HG02678 (cell line): Measurements from ENCODE around the gene HNF4A.

Experiments
- ATAC-seq: cut with Tn5 transposase; IDR thresholded peaks from one replicate; pipeline ENCODE4 v1.9.1; 2021; ENCODE audit warnings: mild to moderate bottlenecking, moderate library complexity; ENCODE audit not compliant: unreplicated experiment

Gene HNF4A

DNA sequence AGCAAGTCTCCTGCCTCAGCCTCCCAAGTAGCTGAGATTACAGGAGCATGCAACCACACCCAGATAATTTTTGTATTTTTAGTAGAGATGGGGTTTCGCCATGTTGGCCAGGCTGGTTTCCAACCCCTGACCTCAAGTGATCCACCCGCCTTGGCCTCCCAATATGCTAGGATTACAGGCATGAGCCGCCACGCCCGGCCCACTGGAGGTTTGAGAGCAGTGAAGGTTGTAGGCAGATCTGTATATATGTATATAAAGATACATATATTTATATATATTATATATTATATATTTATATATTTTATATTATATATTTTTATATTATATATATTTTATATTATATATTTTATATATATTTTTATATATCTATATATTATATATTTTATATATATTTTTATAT is 82.0 kb downstream of the HNF4A start:
- no peak for ATAC-seq

DNA sequence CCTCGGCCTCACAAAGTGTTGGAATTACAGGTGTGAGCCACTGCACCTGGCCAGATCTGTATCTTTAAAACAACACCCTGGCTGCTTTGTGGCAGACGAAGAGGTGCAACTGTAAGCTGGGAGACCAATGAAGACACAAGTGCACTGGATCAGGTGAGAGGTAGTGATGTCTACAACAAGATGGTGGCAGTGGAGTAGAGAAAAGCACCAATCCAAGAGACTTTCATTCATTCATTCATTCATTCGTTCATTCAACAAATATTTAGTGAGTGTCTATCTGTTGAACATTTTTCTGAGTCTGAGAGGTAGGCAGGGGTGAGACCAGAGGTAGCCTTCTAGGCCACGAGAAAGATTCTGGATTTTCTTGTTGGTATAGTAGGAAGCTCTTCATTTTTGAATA is 83.3 kb downstream of the HNF4A start:
- no peak for ATAC-seq

DNA sequence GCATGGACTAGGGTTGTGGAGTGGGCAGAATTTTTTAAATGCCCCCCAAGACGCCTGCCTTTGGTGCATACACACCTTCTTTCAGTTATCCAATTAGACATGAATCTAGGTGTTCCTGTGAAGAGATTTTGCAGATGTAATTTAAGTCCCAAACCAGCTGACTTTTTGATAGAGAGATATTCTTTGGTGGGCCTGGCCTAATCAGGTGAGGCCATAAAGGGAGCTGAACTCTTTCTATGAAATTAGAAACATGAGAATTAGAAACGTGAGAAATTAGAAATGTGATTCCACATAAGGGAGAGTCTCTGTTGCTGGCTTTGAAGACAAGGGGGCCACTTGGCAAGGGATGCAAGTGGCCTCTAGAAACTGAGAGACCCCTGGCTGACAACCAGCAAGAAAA is 83.8 kb downstream of the HNF4A start:
- ATAC-seq: no peak

DNA sequence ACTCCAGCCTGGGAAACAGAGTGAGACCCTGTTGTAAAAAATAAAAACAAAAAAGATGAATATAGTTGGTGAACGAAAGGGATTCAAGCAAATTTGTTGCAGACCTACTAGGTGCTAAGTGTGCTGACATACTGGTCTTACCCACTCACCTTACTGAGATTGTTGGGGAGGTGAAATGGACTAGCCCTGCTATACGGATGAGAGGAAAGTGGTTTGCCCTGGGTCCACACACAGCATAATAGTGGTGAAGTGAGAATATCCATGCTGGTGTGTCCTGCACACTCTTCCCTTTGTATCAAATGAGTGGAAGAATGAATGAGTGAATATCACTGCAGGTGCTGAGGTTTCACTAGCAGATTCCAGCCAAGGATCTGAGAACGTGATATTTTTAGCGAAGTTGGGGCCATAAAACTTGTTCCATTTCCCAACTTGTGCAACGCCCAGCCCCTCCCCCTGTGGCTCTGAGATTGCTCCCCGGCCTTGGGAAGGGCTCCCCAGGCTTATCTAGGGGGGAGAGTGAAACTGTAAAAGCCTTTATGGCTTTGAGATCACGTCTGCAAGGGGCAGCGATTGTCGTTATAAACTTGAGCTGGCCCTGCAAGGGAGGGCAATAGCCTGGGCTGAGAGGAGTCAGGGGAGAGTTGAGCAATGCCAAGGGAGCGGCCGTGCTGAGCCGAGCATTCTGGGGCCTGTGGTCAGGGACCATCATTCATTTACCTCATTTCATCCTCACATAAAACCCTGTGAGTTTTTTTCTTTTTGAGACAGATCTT is 87.0 kb downstream of the HNF4A start:
- ATAC-seq: no peak

DNA sequence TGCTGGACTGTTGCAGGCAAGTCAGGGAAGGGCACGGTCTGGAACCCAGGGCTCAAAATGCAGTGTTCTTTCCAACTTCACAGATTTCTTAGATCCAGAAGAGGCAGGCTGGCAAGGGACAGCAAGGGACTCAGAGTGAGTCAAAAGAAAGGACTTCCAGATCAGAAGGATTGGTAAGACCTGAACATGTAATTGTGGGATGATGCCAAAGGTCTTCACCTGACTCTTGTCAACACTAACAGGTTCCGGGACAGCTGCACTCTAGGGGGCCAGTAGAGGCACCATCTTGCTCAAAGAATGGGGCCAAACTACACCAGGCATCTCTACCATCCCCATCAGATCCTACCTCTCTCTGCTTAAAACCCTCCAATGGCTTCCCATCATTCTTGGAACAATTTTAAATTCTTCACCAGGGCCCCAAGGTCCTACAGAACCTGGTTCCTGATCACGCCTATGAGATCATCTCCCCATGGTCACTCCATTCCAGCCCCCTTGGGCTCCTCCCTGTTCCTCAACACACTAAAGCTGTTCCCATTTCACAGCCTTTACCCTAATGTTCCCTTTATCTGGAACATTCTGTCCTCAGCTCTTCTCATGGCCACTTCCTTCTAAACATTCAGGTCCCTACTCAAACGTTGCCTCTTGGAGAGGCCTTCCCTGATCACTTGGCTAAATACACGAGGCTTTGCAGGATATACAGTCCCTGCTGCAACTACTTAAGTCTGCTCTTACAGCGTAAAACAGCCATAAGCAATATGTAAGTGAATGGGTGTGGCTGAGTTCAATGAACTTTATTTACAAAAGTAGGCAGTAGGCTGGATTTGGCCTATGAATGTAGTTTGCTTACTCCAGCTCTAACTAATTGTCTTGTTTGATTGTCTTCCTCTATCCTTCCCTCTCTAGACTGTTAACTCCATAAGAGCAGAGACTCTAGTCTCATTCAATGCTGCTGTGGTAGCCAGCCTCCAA is 90.5 kb downstream of the HNF4A start:
- no peak for ATAC-seq

DNA sequence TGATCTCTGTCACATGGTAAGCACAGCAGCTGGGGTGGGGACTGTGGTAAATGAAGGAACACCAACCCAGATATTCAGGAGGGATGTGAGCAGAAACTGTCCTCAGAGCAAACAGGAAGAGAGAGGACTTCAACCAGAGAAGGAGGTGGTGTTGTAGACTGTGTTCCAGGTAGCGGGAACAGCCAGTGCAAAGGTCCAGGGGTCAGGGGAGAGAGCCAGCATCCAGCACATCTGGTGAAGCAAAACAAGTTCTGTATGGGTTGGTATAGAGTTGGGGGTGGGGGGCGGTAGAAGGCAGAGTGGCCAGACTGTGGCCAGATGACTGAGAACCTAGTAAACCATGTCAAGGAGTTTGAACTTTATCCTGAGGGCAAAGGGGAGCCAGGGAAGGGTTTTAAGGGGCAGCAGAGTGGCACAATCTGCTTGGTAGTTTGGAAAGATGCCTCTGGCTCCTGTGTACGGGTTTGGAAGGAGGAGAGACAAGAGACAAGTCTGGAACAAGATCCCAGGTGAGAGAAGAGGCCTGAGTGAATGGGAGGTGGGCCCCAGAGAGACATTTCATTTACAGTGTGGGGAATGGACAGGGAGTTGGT is 92.4 kb downstream of the HNF4A start:
- ATAC-seq: no peak

DNA sequence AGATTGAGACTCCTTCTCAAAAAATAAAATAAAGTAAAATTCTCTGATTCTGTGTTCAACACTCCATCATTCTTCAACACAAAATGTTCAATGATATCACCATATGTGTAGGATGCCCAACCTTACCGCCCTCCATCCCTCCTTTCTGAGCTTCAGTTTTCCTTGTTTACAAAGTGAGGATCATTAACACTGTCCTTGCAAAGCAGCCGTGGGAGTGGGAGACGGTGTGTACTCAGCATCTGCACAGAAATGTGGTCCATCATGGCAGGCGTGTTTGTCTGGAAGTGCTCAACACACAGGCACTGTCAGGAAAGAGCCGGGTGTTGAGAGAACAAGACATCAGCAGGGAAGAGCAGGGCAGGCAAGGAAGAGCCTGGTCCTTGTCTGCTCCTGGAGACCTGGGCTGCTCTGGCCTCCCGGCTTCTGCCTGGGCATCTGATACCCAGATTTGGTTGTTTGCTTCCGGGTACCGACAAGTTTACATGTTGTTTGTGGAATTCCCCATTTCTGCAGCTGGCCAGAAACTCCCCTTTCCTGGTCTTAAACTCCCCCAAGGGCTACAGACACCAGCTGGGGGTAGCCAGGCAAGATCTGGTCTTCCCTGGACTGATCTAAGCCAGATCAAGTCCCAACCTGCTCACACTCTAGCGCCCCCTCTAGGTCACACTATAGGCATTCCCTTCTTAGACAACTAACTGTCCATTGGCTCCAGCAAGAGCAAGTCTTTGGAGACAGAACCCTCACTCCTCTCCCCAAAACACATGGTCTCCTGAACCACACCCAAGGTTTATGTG is 93.5 kb downstream of the HNF4A start:
- no peak for ATAC-seq

DNA sequence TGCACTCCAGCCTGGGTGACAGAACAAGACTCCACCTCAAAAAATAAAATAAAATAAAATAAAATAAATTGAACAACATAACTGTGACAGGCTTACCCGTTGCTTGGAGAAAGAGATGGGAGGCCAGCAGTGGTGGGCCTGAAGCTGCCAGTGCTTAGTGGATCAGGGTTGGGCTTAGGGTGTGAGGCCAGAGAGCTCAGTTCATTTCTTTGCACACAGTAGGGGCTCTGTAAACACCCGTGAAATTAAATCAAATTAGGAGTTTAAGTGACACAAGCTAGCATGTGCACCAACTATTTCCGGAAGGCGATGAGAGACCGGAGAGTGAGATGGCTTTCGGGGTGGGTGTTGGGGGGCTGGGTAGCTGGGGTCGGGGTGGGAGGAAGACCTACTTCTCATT is 94.4 kb downstream of the HNF4A start:
- ATAC-seq: no peak

DNA sequence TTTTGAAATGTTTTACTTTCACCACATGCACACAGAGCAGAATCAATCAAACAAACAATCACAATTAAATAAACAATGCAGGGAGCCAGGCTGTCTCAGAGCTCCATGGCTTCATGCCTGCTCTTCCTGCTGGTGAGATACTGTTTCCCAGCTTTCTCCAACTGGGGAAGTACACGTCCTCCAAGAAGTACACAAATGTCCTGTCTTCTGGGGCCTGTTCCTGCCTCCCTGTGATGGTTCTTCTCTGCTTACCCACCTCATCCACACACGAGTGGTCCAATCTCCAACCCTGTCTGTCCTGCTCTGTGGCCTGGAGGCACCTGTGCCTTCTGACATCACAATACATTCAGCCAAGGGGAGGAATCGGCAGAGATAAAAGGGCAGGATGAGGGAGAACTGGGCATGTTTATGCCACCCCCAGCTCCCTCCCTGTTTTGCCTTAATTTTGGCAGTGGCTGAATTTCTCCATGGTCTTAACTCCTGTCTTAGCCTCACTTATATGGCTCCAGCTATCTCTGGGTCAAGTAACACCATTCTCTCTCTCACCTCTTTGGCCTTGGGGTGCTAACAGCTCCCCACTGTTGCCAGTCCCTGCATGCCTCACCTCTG is 94.9 kb downstream of the HNF4A start:
- ATAC-seq: no peak

DNA sequence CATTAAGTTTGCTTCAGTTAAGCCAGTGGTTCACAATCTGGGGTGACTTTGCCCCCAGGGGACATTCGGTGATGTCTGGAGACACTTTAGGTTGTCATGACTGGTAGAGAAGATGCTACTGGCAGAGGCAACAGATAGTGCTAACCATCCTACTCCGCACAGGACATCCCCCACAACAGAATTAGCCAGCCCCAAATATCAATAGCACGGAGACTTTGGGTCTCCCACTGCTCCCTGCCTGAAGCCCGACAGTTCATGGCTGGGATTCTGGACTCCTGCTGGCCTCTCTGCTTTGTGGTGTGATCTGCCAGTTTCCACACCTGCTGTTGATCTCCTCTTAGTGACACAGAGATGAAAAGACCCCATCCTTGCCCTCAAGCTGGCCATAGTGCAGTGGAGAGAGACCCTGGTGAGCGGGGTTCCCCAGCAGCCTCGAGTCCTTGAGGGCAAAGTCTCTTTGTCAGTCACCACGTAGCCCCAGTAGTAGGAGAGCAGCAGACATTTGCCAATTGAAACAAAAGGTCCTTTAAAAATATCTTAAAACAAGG is 95.5 kb downstream of the HNF4A start:
- ATAC-seq: no peak

DNA sequence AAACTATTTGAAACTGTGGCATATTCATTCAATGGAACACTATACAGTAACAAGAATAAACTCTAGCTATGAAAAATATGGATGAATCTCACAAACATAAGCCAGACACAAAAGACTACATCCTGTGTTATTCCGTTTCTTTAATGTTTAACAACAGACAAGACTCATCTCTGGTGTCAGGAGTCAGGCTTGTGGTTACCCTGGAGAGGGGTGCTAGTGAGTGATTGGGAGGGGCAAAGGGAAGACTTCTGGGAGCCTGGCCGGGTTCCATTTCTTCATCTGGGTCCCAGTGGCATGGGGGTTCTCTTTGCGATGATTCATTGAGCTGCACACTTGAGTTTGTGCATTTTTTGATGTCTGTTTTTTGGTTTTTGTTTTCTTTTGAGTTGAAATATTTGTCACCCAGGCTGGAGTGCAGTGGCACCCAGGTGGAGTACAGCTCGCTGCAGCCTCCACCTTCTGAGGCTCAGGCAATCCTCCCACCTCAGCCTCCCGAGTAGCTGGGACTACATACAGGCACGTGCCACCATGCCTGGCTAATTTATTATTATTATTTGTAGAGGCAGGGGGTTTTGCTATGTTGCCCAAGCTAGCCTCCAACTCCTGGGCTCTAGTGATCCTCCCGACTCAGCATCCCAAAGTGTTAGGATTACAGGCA is 98.9 kb downstream of the HNF4A start:
- no peak for ATAC-seq

DNA sequence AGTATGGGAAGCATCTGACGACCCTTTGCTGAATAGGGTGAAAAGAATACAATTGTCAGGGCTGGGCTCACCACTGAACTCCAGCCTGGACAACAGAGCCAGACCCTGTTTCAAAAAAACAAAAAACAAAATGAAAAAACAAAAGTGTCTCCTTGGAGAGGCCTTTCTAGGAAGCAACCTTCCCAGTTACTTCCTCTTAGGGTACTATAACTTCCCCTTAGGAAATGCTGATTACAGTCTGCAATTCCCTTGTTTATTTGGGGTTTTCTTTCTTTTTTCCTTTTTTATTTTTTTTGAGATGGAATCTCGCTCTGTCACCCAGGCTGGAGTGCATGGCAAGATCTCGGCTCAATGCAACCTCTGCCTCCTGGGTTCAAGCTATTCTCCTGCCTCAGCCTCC is 99.6 kb downstream of the HNF4A start:
- ATAC-seq: no peak

DNA sequence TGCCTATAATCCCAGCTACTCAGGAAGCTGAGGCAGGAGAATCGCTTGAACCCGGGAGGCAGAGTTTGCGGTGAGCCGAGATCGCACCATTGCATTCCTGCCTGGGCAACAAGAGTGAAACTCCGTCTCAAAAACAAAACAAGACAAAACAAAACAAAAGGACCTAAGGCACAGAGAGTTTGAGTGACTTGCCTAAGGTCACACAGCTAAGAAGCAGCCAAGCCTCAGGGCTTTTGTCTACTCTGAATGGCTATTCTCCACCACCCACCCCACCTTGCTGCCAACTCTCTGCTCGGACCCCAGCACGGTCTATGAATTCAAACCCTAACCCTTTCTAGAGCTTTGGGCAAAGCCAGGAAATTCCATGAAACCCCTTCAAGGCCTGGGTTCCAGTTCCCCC is 101.1 kb downstream of the HNF4A start:
- ATAC-seq: no peak

DNA sequence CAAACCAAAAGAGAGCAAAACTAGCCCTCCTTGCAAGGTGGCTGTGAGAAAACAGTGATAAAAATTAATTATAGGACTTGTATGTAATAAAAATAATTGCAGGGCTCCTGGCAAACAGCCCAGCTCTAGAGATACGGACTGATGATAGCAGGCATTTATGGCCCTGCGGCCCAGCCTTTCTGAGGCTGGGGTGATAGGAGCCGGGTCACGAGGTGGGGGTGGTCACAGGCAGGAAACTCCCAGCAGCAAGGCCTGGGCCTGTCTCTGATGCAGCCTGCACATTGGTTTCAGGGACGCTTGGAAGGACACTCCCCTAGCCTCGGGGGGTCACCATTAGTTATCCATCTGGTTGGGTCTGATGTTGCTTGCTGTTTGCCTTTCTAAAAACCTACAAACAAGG is 101.5 kb downstream of the HNF4A start:
- no peak for ATAC-seq

DNA sequence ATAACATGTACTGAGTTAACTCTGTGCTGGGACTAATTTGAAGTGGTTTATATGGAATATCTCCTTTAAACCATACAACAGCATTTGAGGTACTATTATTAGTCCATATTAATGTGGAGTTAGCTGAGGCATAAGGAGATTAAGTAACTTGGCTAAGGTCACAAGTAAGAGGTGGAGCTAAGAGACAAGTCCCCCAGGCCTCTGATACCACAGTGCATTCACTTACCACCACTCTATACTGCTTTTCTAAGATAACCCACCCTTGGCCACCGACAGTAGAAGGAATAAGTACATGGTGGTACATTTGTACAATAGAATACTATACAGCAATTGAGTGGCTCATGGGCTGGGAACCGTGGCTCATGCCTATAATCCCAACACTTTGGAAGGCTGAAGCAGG is 103.8 kb downstream of the HNF4A start:
- no peak for ATAC-seq

DNA sequence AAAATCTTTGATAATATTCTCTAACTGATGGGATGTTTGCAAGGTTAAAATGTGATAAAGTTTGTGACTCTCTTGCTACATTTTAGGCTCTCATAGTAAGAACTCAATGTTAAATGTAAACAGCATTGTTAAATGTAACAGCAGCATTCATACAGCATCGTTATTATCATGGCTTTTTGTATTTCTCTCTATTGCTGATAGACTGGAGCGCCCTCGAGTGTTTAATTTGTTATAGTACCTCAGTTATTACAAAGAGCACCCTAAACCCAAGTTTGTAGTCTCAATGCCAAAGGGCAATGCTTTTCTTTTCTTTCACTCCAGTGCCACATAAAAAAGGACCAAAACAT is 105.3 kb downstream of the HNF4A start:
- no peak for ATAC-seq

DNA sequence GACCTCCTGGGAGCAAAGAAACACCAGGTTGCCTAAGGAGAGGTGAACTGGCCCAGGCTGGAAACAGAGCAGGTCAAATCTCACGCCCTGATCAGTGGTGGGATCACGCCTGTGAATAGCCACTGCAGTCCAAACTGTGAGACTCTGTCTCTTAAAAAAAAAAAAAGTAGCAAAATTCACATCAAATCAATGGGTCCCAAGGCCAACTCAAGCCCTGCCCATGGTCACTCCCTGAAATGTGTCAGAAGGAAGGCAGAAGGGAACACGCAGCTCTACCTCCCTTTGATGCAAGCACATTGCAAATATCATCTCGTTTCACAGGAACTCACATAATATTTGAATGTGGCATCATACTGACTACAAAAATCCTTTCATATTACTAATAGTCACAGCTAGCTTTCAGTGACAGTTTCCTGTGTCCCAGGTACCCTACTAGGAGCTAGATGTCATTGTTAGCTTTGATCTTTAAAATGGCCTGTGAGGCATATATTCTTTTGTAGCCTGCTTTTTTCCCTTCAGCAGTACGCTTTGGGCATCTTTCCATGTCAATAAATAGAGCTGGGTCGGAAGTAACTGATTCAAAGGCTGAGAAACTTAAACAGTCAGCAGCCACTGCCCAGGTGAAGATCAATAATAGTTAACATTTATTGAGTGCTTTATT is 105.8 kb downstream of the HNF4A start:
- no peak for ATAC-seq

DNA sequence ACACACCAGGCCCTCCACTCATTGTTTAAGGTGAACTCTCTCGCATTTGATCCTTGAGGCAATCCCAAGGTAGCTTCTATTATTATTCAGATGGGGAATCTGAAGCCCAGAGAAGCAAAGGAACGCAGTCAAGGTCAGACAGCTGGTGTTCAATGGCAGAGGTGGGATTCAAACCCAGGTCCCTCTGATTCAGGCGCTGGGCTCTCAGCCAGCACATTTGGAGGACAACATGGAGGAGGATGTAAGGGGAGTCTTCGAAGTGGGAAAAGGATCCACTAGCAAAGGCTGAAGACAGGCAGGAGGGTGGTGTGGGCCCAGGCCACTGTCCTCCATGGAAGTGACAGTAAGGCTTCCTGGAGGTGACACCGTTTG is 106.3 kb downstream of the HNF4A start:
- no peak for ATAC-seq

DNA sequence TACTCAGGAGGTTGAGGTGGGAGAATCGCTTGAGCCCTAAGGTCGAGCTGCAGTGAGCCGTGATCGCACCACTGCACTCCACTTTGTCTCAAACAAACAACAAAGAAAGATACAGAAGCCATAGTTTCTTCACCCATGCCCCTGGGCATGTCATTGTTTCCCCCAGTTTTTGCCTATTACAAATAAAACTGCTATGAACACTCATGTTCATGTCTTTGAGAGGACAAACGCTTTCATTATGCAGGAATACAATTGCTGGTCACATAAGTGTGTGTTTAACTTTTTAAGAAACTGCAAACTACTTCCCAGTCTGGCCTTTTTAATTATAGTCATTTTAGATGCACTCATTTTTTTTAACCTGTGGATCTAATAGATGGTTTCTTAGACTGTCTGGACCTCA is 108.0 kb downstream of the HNF4A start:
- ATAC-seq: no peak
